ENCODE results near the gene CHN2. TPM values are rescaled to one million over a fixed set of nuclear protein-coding genes. Genes with fewer than 3 reads are reported as not detected.

The CHN2 gene
- total RNA-seq, 4 donors from 2014 or later: 5.6 to 36.7 (median 16.8) TPM

GRCh38 chr7:29228289-29229011 is 33.9 kb downstream of the CHN2 start:
- no peak for TF ChIP-seq CTCF (IDR thresholded peaks at IDR 0.05)
- no peak for TF ChIP-seq POLR2A (IDR thresholded peaks at IDR 0.05)
- no peak for TF ChIP-seq POLR2AphosphoS5 (IDR thresholded peaks at IDR 0.05)
- TF ChIP-seq EP300 (IDR thresholded peaks at IDR 0.05; ENCODE audit: low read depth): no peak
- WGBS, 2 donors (ENCODE audit: low coverage in 1 of 2): 77 to 83% methylated on average over 6 to 11 of the region's 11 CpGs
- intact Hi-C loops (cut with DNase I; ENCODE audit: low total_unique reads): no loop called here
- in situ Hi-C loops (cut with MboI; ENCODE audit: low pct_ligation_motif_present in 1 of 4, low pct_unique_long_range_greater_than_20kb in 1 of 4, low sequenced_read_pairs in 3 of 4): no loop called here
- H3K27ac ChIP-seq: peak overlapping the region in 2 of 4 donors; percentile 36 to 49
- no peaks in the 10 kb centered on the region for H3K27me3 ChIP-seq
- H3K9me3 ChIP-seq: no peaks in the 10 kb centered on the region
- H3K36me3 ChIP-seq: no peaks in the 10 kb centered on the region
- peaks cover 0 to 9% (median 4%) of the 10 kb centered on the region in 4 donors for H3K4me1 ChIP-seq
- H3K4me3 ChIP-seq: no peak overlapping the region
- peak; percentile 27 for DNase-seq

- TF ChIP-seq CTCF (IDR thresholded peaks at IDR 0.05) (no peak), EP300 (IDR thresholded peaks at IDR 0.05; ENCODE audit: low read depth) (no peak), POLR2A (IDR thresholded peaks at IDR 0.05) (no peak), POLR2AphosphoS5 (IDR thresholded peaks at IDR 0.05) (no peak)
- H3K27ac ChIP-seq: peak overlapping the region in 2 of 4 donors; percentile 36 to 49
- WGBS, 2 donors (ENCODE audit: low coverage in 1 of 2): 86 to 88% methylated on average over 1 to 2 of the region's 2 CpGs
These were observed 34.5 kb downstream of the CHN2 start for GRCh38 chr7:29229066-29229465.

GRCh38 chr7:29229946-29230345 is 35.4 kb downstream of the CHN2 start:
- in situ Hi-C loops (cut with MboI; ENCODE audit: low pct_ligation_motif_present in 1 of 4, low pct_unique_long_range_greater_than_20kb in 1 of 4, low sequenced_read_pairs in 3 of 4): no loop called here
- Histone ChIP-seq H3K36me3 (no peaks in the 10 kb centered on the region), H3K9me3 (no peaks in the 10 kb centered on the region), H3K4me3 (no peak overlapping the region), H3K27me3 (no peaks in the 10 kb centered on the region), H3K4me1 (peaks cover 0 to 9% (median 4%) of the 10 kb centered on the region in 4 donors), H3K27ac (peak overlapping the region in 1 of 4 donors; percentile 3)
- 81 to 86% methylated on average over 2 to 3 of the region's 3 CpGs for WGBS, 2 donors (ENCODE audit: low coverage in 1 of 2)
- DNase-seq: no peak
- TF ChIP-seq EP300 (IDR thresholded peaks at IDR 0.05; ENCODE audit: low read depth) (no peak), POLR2AphosphoS5 (IDR thresholded peaks at IDR 0.05) (no peak), POLR2A (IDR thresholded peaks at IDR 0.05) (no peak), CTCF (IDR thresholded peaks at IDR 0.05) (no peak)
- intact Hi-C loops (cut with DNase I; ENCODE audit: low total_unique reads): no loop called here

More at GRCh38 chr7:29229066-29229465, 34.5 kb downstream of the CHN2 start:
- Histone ChIP-seq H3K4me1 (peaks cover 0 to 9% (median 4%) of the 10 kb centered on the region in 4 donors), H3K36me3 (no peaks in the 10 kb centered on the region), H3K9me3 (no peaks in the 10 kb centered on the region), H3K27me3 (no peaks in the 10 kb centered on the region), H3K4me3 (no peak overlapping the region)
- intact Hi-C loops (cut with DNase I; ENCODE audit: low total_unique reads) (no loop called here), in situ Hi-C loops (cut with MboI; ENCODE audit: low pct_ligation_motif_present in 1 of 4, low pct_unique_long_range_greater_than_20kb in 1 of 4, low sequenced_read_pairs in 3 of 4) (no loop called here)
- DNase-seq: no peak

GRCh38 chr7:29230871-29231345 is 36.3 kb downstream of the CHN2 start:
- WGBS, 2 donors (ENCODE audit: low coverage in 1 of 2): 84% methylated on average over 6 of the region's 6 CpGs; no CpG with 5 or more reads in 1 of the 2 donors
- Histone ChIP-seq H3K27ac (no peak overlapping the region), H3K27me3 (no peaks in the 10 kb centered on the region), H3K4me3 (no peak overlapping the region), H3K4me1 (peaks cover 0 to 9% (median 4%) of the 10 kb centered on the region in 4 donors), H3K36me3 (no peaks in the 10 kb centered on the region), H3K9me3 (no peaks in the 10 kb centered on the region)
- TF ChIP-seq EP300 (IDR thresholded peaks at IDR 0.05; ENCODE audit: low read depth): no peak
- TF ChIP-seq POLR2AphosphoS5 (IDR thresholded peaks at IDR 0.05): no peak
- no peak for TF ChIP-seq POLR2A (IDR thresholded peaks at IDR 0.05)
- no peak for TF ChIP-seq CTCF (IDR thresholded peaks at IDR 0.05)
- intact Hi-C loops (cut with DNase I; ENCODE audit: low total_unique reads) (no loop called here), in situ Hi-C loops (cut with MboI; ENCODE audit: low pct_ligation_motif_present in 1 of 4, low pct_unique_long_range_greater_than_20kb in 1 of 4, low sequenced_read_pairs in 3 of 4) (no loop called here)
- DNase-seq: no peak

Measured in transverse colon (tissue), 4 donors.